Measurements from ENCODE around the gene BRWD1. TPM values are rescaled to one million over a fixed set of nuclear protein-coding genes. Genes with fewer than 3 reads are reported as not detected.

BRWD1 gene
- total and polyA plus RNA-seq, 2 experiments from 2014 or later = 35.2 to 75.5 TPM

- TF ChIP-seq, protein P1, sequence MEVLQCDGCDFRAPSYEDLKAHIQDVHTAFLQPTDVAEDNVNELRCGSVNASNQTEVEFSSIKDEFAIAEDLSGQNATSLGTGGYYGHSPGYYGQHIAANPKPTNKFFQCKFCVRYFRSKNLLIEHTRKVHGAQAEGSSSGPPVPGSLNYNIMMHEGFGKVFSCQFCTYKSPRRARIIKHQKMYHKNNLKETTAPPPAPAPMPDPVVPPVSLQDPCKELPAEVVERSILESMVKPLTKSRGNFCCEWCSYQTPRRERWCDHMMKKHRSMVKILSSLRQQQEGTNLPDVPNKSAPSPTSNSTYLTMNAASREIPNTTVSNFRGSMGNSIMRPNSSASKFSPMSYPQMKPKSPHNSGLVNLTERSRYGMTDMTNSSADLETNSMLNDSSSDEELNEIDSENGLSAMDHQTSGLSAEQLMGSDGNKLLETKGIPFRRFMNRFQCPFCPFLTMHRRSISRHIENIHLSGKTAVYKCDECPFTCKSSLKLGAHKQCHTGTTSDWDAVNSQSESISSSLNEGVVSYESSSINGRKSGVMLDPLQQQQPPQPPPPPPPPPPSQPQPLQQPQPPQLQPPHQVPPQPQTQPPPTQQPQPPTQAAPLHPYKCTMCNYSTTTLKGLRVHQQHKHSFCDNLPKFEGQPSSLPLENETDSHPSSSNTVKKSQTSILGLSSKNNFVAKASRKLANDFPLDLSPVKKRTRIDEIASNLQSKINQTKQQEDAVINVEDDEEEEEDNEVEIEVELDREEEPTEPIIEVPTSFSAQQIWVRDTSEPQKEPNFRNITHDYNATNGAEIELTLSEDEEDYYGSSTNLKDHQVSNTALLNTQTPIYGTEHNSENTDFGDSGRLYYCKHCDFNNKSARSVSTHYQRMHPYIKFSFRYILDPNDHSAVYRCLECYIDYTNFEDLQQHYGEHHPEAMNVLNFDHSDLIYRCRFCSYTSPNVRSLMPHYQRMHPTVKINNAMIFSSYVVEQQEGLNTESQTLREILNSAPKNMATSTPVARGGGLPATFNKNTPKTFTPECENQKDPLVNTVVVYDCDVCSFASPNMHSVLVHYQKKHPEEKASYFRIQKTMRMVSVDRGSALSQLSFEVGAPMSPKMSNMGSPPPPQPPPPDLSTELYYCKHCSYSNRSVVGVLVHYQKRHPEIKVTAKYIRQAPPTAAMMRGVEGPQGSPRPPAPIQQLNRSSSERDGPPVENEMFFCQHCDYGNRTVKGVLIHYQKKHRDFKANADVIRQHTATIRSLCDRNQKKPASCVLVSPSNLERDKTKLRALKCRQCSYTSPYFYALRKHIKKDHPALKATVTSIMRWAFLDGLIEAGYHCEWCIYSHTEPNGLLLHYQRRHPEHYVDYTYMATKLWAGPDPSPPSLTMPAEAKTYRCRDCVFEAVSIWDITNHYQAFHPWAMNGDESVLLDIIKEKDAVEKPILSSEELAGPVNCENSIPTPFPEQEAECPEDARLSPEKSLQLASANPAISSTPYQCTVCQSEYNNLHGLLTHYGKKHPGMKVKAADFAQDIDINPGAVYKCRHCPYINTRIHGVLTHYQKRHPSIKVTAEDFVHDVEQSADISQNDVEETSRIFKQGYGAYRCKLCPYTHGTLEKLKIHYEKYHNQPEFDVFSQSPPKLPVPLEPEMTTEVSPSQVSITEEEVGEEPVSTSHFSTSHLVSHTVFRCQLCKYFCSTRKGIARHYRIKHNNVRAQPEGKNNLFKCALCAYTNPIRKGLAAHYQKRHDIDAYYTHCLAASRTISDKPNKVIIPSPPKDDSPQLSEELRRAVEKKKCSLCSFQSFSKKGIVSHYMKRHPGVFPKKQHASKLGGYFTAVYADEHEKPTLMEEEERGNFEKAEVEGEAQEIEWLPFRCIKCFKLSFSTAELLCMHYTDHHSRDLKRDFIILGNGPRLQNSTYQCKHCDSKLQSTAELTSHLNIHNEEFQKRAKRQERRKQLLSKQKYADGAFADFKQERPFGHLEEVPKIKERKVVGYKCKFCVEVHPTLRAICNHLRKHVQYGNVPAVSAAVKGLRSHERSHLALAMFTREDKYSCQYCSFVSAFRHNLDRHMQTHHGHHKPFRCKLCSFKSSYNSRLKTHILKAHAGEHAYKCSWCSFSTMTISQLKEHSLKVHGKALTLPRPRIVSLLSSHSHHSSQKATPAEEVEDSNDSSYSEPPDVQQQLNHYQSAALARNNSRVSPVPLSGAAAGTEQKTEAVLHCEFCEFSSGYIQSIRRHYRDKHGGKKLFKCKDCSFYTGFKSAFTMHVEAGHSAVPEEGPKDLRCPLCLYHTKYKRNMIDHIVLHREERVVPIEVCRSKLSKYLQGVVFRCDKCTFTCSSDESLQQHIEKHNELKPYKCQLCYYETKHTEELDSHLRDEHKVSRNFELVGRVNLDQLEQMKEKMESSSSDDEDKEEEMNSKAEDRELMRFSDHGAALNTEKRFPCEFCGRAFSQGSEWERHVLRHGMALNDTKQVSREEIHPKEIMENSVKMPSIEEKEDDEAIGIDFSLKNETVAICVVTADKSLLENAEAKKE (CRISPR knock-in tag; IDR thresholded peaks at IDR 0.05) = peak; percentile 47; the same call in 1 of the 2 replicates
- TF ChIP-seq POLR2AphosphoS5 (IDR thresholded peaks at IDR 0.05; ENCODE audit: low read depth) = no peak
- TF ChIP-seq NANOG (IDR thresholded peaks at IDR 0.05; ENCODE audit: borderline replicate concordance) = no peak
- no peak for TF ChIP-seq EZH2phosphoT487 (IDR thresholded peaks at IDR 0.05; ENCODE audit: unreplicated experiment)
- TF ChIP-seq, protein P2, sequence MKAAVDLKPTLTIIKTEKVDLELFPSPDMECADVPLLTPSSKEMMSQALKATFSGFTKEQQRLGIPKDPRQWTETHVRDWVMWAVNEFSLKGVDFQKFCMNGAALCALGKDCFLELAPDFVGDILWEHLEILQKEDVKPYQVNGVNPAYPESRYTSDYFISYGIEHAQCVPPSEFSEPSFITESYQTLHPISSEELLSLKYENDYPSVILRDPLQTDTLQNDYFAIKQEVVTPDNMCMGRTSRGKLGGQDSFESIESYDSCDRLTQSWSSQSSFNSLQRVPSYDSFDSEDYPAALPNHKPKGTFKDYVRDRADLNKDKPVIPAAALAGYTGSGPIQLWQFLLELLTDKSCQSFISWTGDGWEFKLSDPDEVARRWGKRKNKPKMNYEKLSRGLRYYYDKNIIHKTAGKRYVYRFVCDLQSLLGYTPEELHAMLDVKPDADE (IDR thresholded peaks at IDR 0.05) = no peak
- no peak for TF ChIP-seq JUNB (IDR thresholded peaks at IDR 0.05; ENCODE audit: unreplicated experiment)
- TF ChIP-seq CTCF (conservative IDR thresholded peaks at IDR 0.05; ENCODE audit: low read depth in 2 of 2) = peak in 1 of 2 experiments; percentile 29; a peak in 1 of 4 replicates
Measured at GRCh38 chr21:39137248-39138178, 175.9 kb downstream of the BRWD1 start (continued).

All from GM23338 (cell line).